ENCODE data around the gene GNAQ. TPM values are rescaled to one million over a fixed set of nuclear protein-coding genes. Genes with fewer than 3 reads are reported as not detected.

Gene GNAQ
- total and polyA plus RNA-seq, 2 of the 13 experiments (the other 11 are each of a cell fraction or from before 2014, with no cell fraction given), result 16.5 to 17.7 TPM

GRCh38 chr9:78010445-78010844 is 21.2 kb downstream of the GNAQ start:
- Histone ChIP-seq H3K27ac (ENCODE audit: extremely low read length, insufficient read depth, low read length) (no peak overlapping the region), H3K4me2 (ENCODE audit: low read depth, low read length) (no peak overlapping the region), H3K27me3 (ENCODE audit: control insufficient read depth in 1 of 2, insufficient read depth in 2 of 2, low read length in 2 of 2) (no peaks in the 10 kb centered on the region), H4K20me1 (ENCODE audit: insufficient read depth, low read length) (peaks cover 12% of the 10 kb centered on the region; the same call in 1 of the 2 replicates), H3K4me3 (replicated peaks in 1 of 3; ENCODE audit: insufficient read depth in 1 of 3, low read depth in 2 of 3, low read length in 3 of 3) (no peak overlapping the region), H3K79me2 (ENCODE audit: insufficient read depth, low read length) (peaks cover 56% of the 10 kb centered on the region), H3K4me1 (ENCODE audit: insufficient read depth, low read length) (peaks cover 61% of the 10 kb centered on the region), H2AFZ (ENCODE audit: low read length) (no peak overlapping the region), H3K9me3 (ENCODE audit: low read length) (no peaks in the 10 kb centered on the region), H3K36me3 (replicated peaks in 1 of 2; ENCODE audit: control insufficient read depth in 1 of 2, insufficient read depth in 2 of 2, low read length in 2 of 2) (no peaks in the 10 kb centered on the region; a peak in 1 of 5 replicates), H3K9ac (ENCODE audit: insufficient read depth, low read depth, low read length) (no peak overlapping the region)
- WGBS (ENCODE audit: low lambda C conversion rate), result 81% methylated on average over 5 of the region's 5 CpGs
- TF ChIP-seq MTA3 (CRISPR knock-in tag; IDR thresholded peaks at IDR 0.05) (no peak), BCL3 (CRISPR knock-in tag; IDR thresholded peaks at IDR 0.05) (no peak), EEA1 (CRISPR knock-in tag; IDR thresholded peaks at IDR 0.05; ENCODE audit: borderline replicate concordance) (no peak), GLI4 (CRISPR knock-in tag; IDR thresholded peaks at IDR 0.05; ENCODE audit: borderline replicate concordance) (no peak), ATF5 (CRISPR knock-in tag; IDR thresholded peaks at IDR 0.05; ENCODE audit: low read depth) (no peak)
- no peak for DNase-seq (ENCODE audit: low spot score)
- ChIA-PET CTCF (ENCODE audit: low intra/inter-chr PET ratio, low total read pairs) (no interaction called here), POLR2A (no interaction called here)
- BruUV-seq (replicated peaks), result no TSS peak
- intact Hi-C loops (cut with micrococcal nuclease; ENCODE audit: unreplicated experiment), result no loop called here
- in situ Hi-C loops (cut with HindIII; ENCODE audit: extremely low pct_ligation_motif_present, low pct_unique_long_range_greater_than_20kb), result no loop called here
- ATAC-seq, result no peak
- FAIRE-seq, result no peak

GRCh38 chr9:78009186-78009585 is 22.4 kb downstream of the GNAQ start:
- ChIA-PET POLR2A (no interaction called here), CTCF (ENCODE audit: low intra/inter-chr PET ratio, low total read pairs) (no interaction called here)
- in situ Hi-C loops (cut with HindIII; ENCODE audit: extremely low pct_ligation_motif_present, low pct_unique_long_range_greater_than_20kb), result no loop called here
- 100% methylated on average over 4 of the region's 4 CpGs for WGBS (ENCODE audit: low lambda C conversion rate)
- intact Hi-C loops (cut with micrococcal nuclease; ENCODE audit: unreplicated experiment), result no loop called here
- no peaks in the 10 kb centered on the region for H3K9me3 ChIP-seq (ENCODE audit: low read length)
- no peaks in the 10 kb centered on the region for H3K36me3 ChIP-seq (replicated peaks in 1 of 2; ENCODE audit: control insufficient read depth in 1 of 2, insufficient read depth in 2 of 2, low read length in 2 of 2)
- no peak overlapping the region for H3K4me2 ChIP-seq (ENCODE audit: low read depth, low read length)
- DNase-seq (ENCODE audit: low spot score) (no peak), FAIRE-seq (no peak), ATAC-seq (no peak)
- H3K27me3 ChIP-seq (ENCODE audit: control insufficient read depth in 1 of 2, insufficient read depth in 2 of 2, low read length in 2 of 2), result no peaks in the 10 kb centered on the region
- no peak overlapping the region for H3K4me3 ChIP-seq (replicated peaks in 1 of 3; ENCODE audit: insufficient read depth in 1 of 3, low read depth in 2 of 3, low read length in 3 of 3)
- no TSS peak for BruUV-seq (replicated peaks)
- no peak overlapping the region for H2AFZ ChIP-seq (ENCODE audit: low read length)
- H3K79me2 ChIP-seq (ENCODE audit: insufficient read depth, low read length), result peaks cover 52% of the 10 kb centered on the region
- H3K27ac ChIP-seq (ENCODE audit: extremely low read length, insufficient read depth, low read length), result no peak overlapping the region
- H4K20me1 ChIP-seq (ENCODE audit: insufficient read depth, low read length), result peaks cover 16% of the 10 kb centered on the region; the same call in 1 of the 2 replicates
- no peak overlapping the region for H3K9ac ChIP-seq (ENCODE audit: insufficient read depth, low read depth, low read length)
- H3K4me1 ChIP-seq (ENCODE audit: insufficient read depth, low read length), result peaks cover 74% of the 10 kb centered on the region
- TF ChIP-seq MLX (CRISPR knock-in tag; IDR thresholded peaks at IDR 0.05) (no peak), TAF15 (IDR thresholded peaks at IDR 0.05; ENCODE audit: low read depth, low read length, poor library complexity, severe bottlenecking) (no peak), WIZ (CRISPR knock-in tag; IDR thresholded peaks at IDR 0.05) (no peak)
- TF ChIP-seq, protein P1, sequence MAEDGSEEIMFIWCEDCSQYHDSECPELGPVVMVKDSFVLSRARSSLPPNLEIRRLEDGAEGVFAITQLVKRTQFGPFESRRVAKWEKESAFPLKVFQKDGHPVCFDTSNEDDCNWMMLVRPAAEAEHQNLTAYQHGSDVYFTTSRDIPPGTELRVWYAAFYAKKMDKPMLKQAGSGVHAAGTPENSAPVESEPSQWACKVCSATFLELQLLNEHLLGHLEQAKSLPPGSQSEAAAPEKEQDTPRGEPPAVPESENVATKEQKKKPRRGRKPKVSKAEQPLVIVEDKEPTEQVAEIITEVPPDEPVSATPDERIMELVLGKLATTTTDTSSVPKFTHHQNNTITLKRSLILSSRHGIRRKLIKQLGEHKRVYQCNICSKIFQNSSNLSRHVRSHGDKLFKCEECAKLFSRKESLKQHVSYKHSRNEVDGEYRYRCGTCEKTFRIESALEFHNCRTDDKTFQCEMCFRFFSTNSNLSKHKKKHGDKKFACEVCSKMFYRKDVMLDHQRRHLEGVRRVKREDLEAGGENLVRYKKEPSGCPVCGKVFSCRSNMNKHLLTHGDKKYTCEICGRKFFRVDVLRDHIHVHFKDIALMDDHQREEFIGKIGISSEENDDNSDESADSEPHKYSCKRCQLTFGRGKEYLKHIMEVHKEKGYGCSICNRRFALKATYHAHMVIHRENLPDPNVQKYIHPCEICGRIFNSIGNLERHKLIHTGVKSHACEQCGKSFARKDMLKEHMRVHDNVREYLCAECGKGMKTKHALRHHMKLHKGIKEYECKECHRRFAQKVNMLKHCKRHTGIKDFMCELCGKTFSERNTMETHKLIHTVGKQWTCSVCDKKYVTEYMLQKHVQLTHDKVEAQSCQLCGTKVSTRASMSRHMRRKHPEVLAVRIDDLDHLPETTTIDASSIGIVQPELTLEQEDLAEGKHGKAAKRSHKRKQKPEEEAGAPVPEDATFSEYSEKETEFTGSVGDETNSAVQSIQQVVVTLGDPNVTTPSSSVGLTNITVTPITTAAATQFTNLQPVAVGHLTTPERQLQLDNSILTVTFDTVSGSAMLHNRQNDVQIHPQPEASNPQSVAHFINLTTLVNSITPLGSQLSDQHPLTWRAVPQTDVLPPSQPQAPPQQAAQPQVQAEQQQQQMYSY (CRISPR knock-in tag; IDR thresholded peaks at IDR 0.05), result no peak
- TF ChIP-seq, protein P2, sequence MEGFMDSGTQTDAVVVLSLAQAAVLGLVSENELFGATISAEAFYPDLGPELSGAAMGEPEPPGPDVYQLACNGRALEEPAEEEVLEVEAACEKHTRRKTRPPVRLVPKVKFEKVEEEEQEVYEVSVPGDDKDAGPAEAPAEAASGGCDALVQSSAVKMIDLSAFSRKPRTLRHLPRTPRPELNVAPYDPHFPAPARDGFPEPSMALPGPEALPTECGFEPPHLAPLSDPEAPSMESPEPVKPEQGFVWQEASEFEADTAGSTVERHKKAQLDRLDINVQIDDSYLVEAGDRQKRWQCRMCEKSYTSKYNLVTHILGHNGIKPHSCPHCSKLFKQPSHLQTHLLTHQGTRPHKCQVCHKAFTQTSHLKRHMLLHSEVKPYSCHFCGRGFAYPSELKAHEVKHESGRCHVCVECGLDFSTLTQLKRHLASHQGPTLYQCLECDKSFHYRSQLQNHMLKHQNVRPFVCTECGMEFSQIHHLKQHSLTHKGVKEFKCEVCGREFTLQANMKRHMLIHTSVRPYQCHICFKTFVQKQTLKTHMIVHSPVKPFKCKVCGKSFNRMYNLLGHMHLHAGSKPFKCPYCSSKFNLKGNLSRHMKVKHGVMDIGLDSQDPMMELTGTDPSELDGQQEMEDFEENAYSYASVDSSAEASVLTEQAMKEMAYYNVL (CRISPR knock-in tag; IDR thresholded peaks at IDR 0.05; ENCODE audit: borderline replicate concordance), result no peak

All from HepG2 (cell line).